Left cardiac atrium (tissue), 4 donors: Measurements from ENCODE around the gene ARHGEF40. TPM values are rescaled to one million over a fixed set of nuclear protein-coding genes. Genes with fewer than 3 reads are reported as not detected.

Experiments
- ATAC-seq, 2 donors: fragments of 200-7000 bp; cut with Tn5 transposase; one replicate each; pipeline ENCODE4 v1.9.1; 2020; ENCODE audit warnings: mild to moderate bottlenecking in 2 of 2, moderate library complexity in 2 of 2
- DNase-seq: peaks from one replicate; pipeline ENCODE4 v3.0.0-alpha.2; 2020
- intact Hi-C, 2 donors: fragments of 100-400 bp; cut with DNase I; formaldehyde crosslinking; loops; one replicate each; pipeline versions ENCODE4 v1.14.1 to v1.15.1; 2022 to 2023
- total RNA-seq, 2 donors: library from RNA; stranded (reverse); fragmentation: NEBNext Ultra II Directional; extraction: Animal tissue kit (Norgen Biotek cat#: 25700); gene quantifications; one replicate each; pipeline ENCODE4 v1.2.1, GENCODE V29; 2021
- donor health status: DM: no; HTN: yes; CAD: no.
- donor health status: DM: no; HTN: yes; CAD: no; lungs with severe emphysema.
- donor health status: DM: yes; HTN: yes; CAD: no.
- donor health status: Dilated cardiomyopathy.

ARHGEF40 gene
- total RNA-seq, 2 donors from 2014 or later = 24.9 to 25.5 TPM

DNA sequence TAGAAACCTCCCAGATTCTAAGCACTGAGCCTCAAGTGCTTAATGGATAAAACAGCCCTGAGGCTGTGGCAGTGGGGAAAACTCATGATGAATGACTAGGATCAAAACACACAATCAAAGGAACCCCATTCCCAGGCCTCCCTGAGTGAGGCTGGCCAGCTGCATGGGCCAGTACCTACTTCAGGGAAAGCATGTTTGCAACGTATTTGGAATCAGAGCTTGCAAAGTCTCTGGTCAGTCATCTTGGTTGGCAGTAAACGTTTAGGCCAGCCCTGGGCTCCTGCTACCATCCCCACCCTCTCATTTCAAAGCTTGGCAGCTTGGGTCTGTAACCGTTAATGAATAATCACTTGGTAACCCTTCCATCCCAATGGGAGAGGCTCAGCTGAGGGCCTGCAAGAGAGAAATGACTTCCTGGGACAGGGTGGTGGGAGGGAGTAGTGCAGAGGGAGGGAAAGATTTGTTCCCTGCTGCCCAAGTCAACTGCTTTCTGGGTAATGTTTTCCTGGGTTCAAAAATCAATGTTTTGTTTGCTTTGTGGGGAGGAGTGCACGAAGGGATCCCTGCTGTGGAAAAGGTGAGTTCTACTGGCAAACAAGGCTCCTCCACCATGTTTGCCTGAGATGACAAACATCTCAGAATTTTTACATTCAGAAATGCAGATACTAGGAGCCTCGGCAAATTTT, 14.5 kb upstream of the ARHGEF40 start:
- intact Hi-C loops = no loop called here
- ATAC-seq (no peak), DNase-seq (no peak)

- ATAC-seq (no peak), DNase-seq (no peak)
- intact Hi-C loops = no loop called here
Observed at GRCh38 chr14:21056520-21057163, 13.5 kb upstream of the ARHGEF40 start.

DNA sequence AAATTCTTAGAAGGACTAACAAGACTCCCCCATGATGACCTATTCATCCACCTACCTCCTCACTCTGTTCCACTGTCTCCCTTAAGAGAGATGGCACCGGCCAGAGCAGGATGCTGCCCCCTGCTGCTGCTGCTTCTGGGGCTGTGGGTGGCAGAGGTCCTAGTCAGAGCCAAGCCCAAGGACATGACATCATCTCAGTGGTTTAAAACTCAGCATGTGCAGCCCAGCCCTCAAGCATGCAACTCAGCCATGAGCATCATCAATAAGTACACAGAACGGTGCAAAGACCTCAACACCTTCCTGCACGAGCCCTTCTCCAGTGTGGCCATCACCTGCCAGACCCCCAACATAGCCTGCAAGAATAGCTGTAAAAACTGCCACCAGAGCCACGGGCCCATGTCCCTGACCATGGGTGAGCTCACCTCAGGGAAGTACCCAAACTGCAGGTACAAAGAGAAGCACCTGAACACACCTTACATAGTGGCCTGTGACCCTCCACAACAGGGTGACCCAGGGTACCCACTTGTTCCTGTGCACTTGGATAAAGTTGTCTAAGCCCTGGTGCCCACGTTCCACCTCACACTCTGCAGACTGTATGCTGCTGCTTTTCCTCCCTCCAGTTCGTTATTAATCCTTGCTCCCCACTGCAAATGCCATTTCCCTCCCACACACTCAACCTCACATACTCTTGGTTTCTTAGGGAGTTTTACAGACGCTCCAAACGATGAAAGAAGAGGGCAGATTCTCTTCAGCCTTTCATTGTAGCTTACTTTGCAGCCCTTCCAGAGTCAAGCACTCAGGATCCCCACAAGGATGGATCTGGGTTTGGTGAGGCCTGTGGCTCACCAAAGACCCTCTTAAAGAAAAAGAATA, 12.1 kb upstream of the ARHGEF40 start, which contains the start of gene RNASE8:
RNASE8 (plus strand) TSS at position 20 of the 873 bp plus-strand sequence; CDS start at position 91, 71 bp downstream.
- DNase-seq = no peak

GRCh38 chr14:21058903-21059302, 11.2 kb upstream of the ARHGEF40 start:
- intact Hi-C loops = no loop called here
- no peak for DNase-seq
- ATAC-seq = no peak

More for the DNA sequence above, 12.1 kb upstream of the ARHGEF40 start, which contains the start of gene RNASE8:
- peak in 1 of 2 donors; percentile 51 for ATAC-seq
- intact Hi-C loops = no loop called here

GRCh38 chr14:21059842-21060613, 10.1 kb upstream of the ARHGEF40 start:
- DNase-seq (no peak), ATAC-seq (no peak)
- intact Hi-C loops = no loop called here

DNA sequence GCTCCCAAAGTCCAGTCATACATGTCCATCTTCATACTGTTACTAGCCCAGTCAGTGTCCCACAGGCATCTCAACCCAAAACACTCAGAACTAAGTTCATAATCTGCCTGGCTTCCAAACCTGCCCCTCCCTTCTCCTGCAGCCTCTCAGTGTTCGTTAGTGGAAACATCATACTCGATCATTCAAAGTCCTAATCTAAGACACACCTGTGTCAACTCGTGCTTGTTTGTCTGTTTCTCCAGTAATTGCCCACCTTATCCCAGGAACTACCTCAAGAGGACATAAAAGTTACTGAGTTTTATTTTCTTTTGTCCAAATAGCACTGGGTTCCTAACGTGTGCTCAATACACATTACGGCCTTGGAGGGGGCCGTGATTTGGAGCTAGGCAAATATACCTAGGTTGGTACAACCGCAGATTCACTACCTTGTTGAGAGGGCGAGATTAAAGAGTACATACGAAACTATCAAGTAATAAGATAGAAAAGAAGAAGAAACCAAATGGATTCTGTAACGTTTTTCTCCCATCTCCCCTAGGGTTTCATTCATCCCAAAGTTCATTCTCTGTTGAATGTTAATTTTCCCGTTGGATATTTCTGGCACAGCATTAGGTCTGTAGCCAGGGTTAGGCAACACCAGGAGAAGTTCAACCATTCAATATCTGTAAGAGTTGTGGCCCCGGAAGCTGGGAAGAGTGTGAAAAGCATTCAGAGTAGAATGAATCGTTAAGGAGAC, 9.3 kb upstream of the ARHGEF40 start:
- intact Hi-C loops = no loop called here
- ATAC-seq (peak in 1 of 2 donors; percentile 48), DNase-seq (no peak)

- no peak for DNase-seq
- no peak for ATAC-seq
- intact Hi-C loops = no loop called here
Observed at GRCh38 chr14:21061347-21061668, 8.8 kb upstream of the ARHGEF40 start.

- intact Hi-C loops = no loop called here
- DNase-seq (no peak), ATAC-seq (peak; percentile 75 to 78)
Observed at GRCh38 chr14:21063479-21063878, 6.6 kb upstream of the ARHGEF40 start.

- DNase-seq (no peak), ATAC-seq (no peak)
- intact Hi-C loops = loop anchor here in 1 of 2 donors (5.0 kb wide), 1 partner anchor 40 kb away; no protein-coding TSS in a partner anchor
Observed at GRCh38 chr14:21066882-21067502, 3.1 kb upstream of the ARHGEF40 start.

DNA sequence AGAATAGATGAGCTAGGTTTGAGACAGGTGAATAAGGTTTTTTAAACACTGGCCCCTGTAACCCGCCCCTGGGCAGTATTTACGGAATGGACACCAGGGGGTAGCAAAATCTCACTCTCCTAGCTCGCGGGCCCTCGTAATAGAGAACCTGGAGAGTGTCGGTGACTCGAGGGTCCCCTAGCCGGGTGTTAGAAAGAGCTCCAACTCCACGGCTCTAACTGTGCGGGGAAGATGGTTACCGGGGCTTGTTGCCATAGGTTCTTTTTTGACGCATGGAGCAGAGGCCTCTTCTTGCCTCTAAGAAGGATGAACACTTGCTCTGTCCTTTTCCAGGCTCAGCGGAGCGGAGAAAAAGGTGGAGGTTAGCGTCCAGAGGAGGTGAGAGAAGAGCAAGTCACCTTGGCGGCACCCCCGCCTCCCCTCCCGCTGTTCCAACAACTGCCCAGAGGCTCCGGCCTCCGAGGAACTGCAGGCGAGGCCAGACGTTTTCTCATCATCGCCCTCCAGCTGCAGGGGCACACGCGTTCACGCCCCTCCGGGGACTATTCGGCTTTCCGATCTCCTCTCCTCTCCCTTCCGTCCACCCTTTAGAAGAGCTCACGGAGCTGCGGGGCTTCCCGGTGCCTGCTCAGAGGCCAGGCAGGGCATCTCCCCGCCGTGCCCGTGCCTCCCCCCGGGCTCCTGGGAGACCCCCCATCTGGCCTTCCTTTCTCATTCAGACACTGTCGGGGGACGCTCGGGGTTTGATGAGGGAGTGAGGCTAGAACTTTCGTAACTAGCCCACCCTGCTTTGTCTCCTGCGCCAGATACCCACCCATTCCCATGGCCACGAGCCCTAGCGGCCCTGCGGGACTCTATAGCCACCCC, 1.4 kb upstream of the ARHGEF40 start:
- intact Hi-C loops = loop anchor here (2.0 to 5.0 kb wide), 2 partner anchors 36 to 39 kb away; no protein-coding TSS in a partner anchor
- peak; percentile 16 to 25 for ATAC-seq
- peak; percentile 61 for DNase-seq

DNA sequence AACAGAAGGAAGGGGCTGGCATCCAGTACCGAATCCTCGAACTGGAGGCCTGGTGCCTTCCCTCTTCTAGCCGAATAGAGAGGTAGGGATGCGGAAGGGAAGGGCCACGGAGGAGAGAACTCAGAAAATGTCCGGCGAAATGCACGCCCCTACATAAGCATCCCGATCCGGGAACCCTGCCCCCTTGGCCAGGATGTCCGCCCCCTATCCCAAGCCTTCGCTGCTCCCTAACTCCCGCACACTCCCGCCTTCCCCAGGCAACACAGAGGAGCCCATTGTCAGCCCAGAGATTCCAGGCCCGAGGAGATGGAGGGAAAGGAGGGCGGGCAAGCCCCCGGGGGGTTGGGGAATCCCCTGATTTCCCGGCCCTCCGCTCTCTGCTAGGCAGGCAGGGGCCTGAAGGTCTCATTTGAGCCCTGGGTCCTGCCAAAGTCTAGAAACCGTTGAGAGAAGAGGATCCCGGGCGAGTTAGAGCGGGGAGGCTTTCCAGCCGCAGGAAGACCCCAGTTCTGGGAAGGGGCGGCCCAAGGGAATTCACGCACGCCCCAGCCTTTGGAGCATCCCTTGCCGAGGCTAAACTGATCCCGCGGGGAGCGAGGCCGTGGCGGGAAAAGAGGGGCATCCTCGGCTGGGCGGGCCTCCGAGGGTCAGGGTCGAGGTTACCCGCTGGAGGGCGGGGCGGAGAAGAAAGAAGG, 569 bp upstream of the ARHGEF40 start:
- intact Hi-C loops = loop anchor here (2.0 to 5.0 kb wide), 2 partner anchors 35 to 38 kb away; no protein-coding TSS in a partner anchor
- peak; percentile 17 to 21 for ATAC-seq
- peak; percentile 57 for DNase-seq

DNA sequence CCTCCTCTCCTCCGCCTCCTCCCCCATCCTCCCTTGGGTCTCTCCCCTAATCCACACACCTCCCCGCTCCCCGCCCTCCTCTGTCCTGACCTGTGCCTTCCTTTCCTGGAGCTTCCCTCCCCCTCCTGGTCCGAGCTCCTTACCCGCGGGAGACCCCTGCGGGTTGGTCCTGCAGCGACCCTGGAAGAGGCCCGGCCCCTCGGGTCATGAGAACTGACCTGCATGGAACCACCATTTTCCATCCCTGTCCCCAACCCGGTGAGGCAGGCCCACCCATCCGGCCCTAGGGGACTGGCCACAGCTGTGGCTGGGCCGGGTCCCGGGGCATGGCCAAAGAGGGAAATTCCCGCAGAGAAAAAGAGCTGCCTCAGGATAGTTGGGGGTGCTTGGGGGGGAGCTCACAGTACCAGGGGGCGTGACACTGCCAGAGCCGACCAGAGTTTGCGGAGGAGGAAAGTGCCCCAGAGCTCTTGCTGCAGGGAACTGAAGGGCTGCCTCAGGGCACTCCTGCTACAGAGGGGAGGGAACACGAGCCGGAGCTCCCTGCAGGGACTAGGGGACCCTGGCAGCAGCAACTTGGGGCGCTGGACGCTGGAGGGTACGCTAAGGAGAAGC, 613 bp downstream of the ARHGEF40 start:
- peak; percentile 50 for DNase-seq
- intact Hi-C loops = no loop called here
- ATAC-seq = peak; percentile 18 to 19

GRCh38 chr14:21071225-21072030, 1.3 kb downstream of the ARHGEF40 start:
- ATAC-seq = peak; percentile 57 to 79
- intact Hi-C loops = no loop called here
- peak; percentile 90 for DNase-seq

- peak; percentile 15 to 16 for ATAC-seq
- peak; percentile 53 for DNase-seq
- intact Hi-C loops = no loop called here
Observed at GRCh38 chr14:21072031-21072473, 1.9 kb downstream of the ARHGEF40 start.

DNA sequence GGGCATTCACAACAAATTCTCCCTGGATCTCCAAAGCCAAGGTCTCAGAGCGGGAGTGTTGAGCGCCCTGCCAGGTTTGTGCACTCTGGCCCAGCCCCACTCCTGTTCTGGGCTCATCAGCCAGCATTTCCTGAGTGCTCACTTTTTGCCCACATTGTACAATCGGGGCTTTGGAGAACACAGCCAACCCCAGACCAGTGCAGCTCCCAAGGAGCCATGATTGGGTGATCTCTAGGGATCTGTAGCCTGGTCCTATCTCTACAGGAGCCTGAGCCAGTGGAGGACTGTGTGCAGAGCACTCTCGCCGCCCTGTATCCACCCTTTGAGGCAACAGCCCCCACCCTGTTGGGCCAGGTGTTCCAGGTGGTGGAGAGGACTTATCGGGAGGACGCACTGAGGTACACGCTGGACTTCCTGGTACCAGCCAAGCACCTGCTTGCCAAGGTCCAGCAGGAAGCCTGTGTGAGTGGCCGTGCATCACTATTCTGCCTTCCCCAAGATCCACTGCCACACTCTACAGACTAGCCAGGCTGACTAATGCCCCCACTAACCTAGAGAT, 2.8 kb downstream of the ARHGEF40 start:
- ATAC-seq (no peak), DNase-seq (no peak)
- intact Hi-C loops = no loop called here
